Measurements from ENCODE around the gene TCEAL4. TPM values are rescaled to one million over a fixed set of nuclear protein-coding genes. Genes with fewer than 3 reads are reported as not detected.
"Not testable (repeated sequence)": the region's sequence is repeated elsewhere in the genome, so short reads cannot be mapped to it uniquely, and the experiment has no call there.

Gene TCEAL4
- total and polyA plus RNA-seq, 5 experiments from 2014 or later = 15.9 to 28.0 (median 17.2) TPM

GRCh38 chrX:103560256-103560655, 25.1 kb upstream of the TCEAL4 start:
- H3K36me3 Mint-ChIP-seq = no peaks in the 10 kb centered on the region
- POLR2A ChIA-PET = no interaction called here
- peaks cover 0 to under 1% (median 0%) of the 10 kb centered on the region in 4 donors for H3K4me1 Mint-ChIP-seq
- H3K27ac Mint-ChIP-seq = no peak overlapping the region
- H3K27me3 Mint-ChIP-seq = peaks cover 0 to 3% (median 2%) of the 10 kb centered on the region in 5 donors
- no peak overlapping the region for H3K4me3 Mint-ChIP-seq
- H3K9me3 Mint-ChIP-seq = peaks cover 0 to 2% (median 0%) of the 10 kb centered on the region in 9 donors
- DNase-seq (no peak), ATAC-seq (no peak)

- POLR2A ChIA-PET = no interaction called here
- Mint-ChIP-seq H3K27me3 (peaks cover 0 to 3% (median 0%) of the 10 kb centered on the region in 5 donors), H3K4me1 (no peaks in the 10 kb centered on the region), H3K9me3 (peaks cover 0 to 2% (median 0%) of the 10 kb centered on the region in 9 donors), H3K36me3 (no peaks in the 10 kb centered on the region), H3K27ac (no peak overlapping the region), H3K4me3 (no peak overlapping the region)
- ATAC-seq (no peak), DNase-seq (no peak)
These were observed 22.5 kb upstream of the TCEAL4 start for GRCh38 chrX:103562801-103563200.

- POLR2A ChIA-PET = no interaction called here
- no peak overlapping the region for H3K27ac Mint-ChIP-seq
- H3K4me3 Mint-ChIP-seq = no peak overlapping the region
- H3K27me3 Mint-ChIP-seq = peaks cover 0 to 3% (median 0%) of the 10 kb centered on the region in 5 donors
- DNase-seq (no peak), ATAC-seq (no peak)
- no peaks in the 10 kb centered on the region for H3K4me1 Mint-ChIP-seq
- H3K36me3 Mint-ChIP-seq = no peaks in the 10 kb centered on the region
- peaks cover 0 to 2% (median 0%) of the 10 kb centered on the region in 9 donors for H3K9me3 Mint-ChIP-seq
These were observed 20.1 kb upstream of the TCEAL4 start for GRCh38 chrX:103565197-103565596.

- POLR2A ChIA-PET = no interaction called here
- H3K9me3 Mint-ChIP-seq = peaks cover 0 to 2% (median 0%) of the 10 kb centered on the region in 9 donors
- ATAC-seq (no peak), DNase-seq (no peak)
- H3K4me3 Mint-ChIP-seq = no peak overlapping the region
- H3K4me1 Mint-ChIP-seq = no peaks in the 10 kb centered on the region
- no peaks in the 10 kb centered on the region for H3K36me3 Mint-ChIP-seq
- peaks cover 0 to 3% (median 2%) of the 10 kb centered on the region in 5 donors for H3K27me3 Mint-ChIP-seq
- no peak overlapping the region for H3K27ac Mint-ChIP-seq
These were observed 19.6 kb upstream of the TCEAL4 start for GRCh38 chrX:103565752-103566151.

GRCh38 chrX:103571121-103571520, 14.2 kb upstream of the TCEAL4 start:
- Mint-ChIP-seq H3K4me1 (no peaks in the 10 kb centered on the region), H3K27ac (no peak overlapping the region), H3K36me3 (no peaks in the 10 kb centered on the region), H3K27me3 (peaks cover 0 to 2% (median 0%) of the 10 kb centered on the region in 5 donors), H3K4me3 (no peak overlapping the region), H3K9me3 (no peaks in the 10 kb centered on the region)
- DNase-seq = no peak
- POLR2A ChIA-PET = no interaction called here
- no peak for ATAC-seq

GRCh38 chrX:103571726-103572125, 13.6 kb upstream of the TCEAL4 start:
- no peak for DNase-seq
- Mint-ChIP-seq H3K36me3 (no peaks in the 10 kb centered on the region), H3K27ac (no peak overlapping the region), H3K27me3 (peaks cover 0 to 3% (median 0%) of the 10 kb centered on the region in 5 donors), H3K4me3 (no peak overlapping the region), H3K4me1 (no peaks in the 10 kb centered on the region), H3K9me3 (no peaks in the 10 kb centered on the region)
- POLR2A ChIA-PET = no interaction called here
- no peak for ATAC-seq

GRCh38 chrX:103573202-103573601, 12.1 kb upstream of the TCEAL4 start:
- POLR2A ChIA-PET = no interaction called here
- no peak for DNase-seq
- Mint-ChIP-seq H3K4me1 (no peaks in the 10 kb centered on the region), H3K27me3 (peaks cover 0 to 6% (median 0%) of the 10 kb centered on the region in 5 donors), H3K36me3 (no peaks in the 10 kb centered on the region), H3K9me3 (no peaks in the 10 kb centered on the region), H3K4me3 (no peak overlapping the region), H3K27ac (no peak overlapping the region)
- ATAC-seq = no peak

- POLR2A ChIA-PET = no interaction called here
- H3K9me3 Mint-ChIP-seq = peaks cover 0 to 4% (median 0%) of the 10 kb centered on the region in 9 donors
- H3K4me1 Mint-ChIP-seq = peaks cover 9 to 22% (median 12%) of the 10 kb centered on the region in 4 donors
- peak overlapping the region in 8 of 10 donors; percentile 12 to 89 (median 72) for H3K4me3 Mint-ChIP-seq
- ATAC-seq (no peak), DNase-seq (no peak)
- H3K36me3 Mint-ChIP-seq = no peaks in the 10 kb centered on the region
- H3K27me3 Mint-ChIP-seq = peaks cover 0 to 2% (median 0%) of the 10 kb centered on the region in 5 donors
- H3K27ac Mint-ChIP-seq = peak overlapping the region in 2 of 10 donors; percentile 25 to 35
These were observed 719 bp upstream of the TCEAL4 start for GRCh38 chrX:103584596-103584995.

GRCh38 chrX:103586314-103586646, 965 bp downstream of the TCEAL4 start:
- Mint-ChIP-seq H3K27ac (peak overlapping the region in 8 of 10 donors; percentile 31 to 91 (median 81)), H3K9me3 (peaks cover 0 to 4% (median 0%) of the 10 kb centered on the region in 9 donors), H3K4me3 (peak overlapping the region; percentile 85 to 94 (median 89)), H3K36me3 (no peaks in the 10 kb centered on the region), H3K27me3 (no peaks in the 10 kb centered on the region), H3K4me1 (peaks cover 9 to 25% (median 13%) of the 10 kb centered on the region in 4 donors)
- no peak for DNase-seq
- POLR2A ChIA-PET = no interaction called here
- peak; percentile 14 to 18 for ATAC-seq

- H3K27me3 Mint-ChIP-seq = no peaks in the 10 kb centered on the region
- POLR2A ChIA-PET = no interaction called here
- H3K4me1 Mint-ChIP-seq = peaks cover 9 to 25% (median 13%) of the 10 kb centered on the region in 4 donors
- peaks cover 0 to 4% (median 0%) of the 10 kb centered on the region in 9 donors for H3K9me3 Mint-ChIP-seq
- DNase-seq (no peak), ATAC-seq (no peak)
- H3K36me3 Mint-ChIP-seq = peaks cover 0 to 2% (median 0%) of the 10 kb centered on the region in 3 donors
- peak overlapping the region in 5 of 10 donors; percentile 69 to 91 (median 86) for H3K27ac Mint-ChIP-seq
- peak overlapping the region in 9 of 10 donors; percentile 59 to 94 (median 86) for H3K4me3 Mint-ChIP-seq
These were observed 1.3 kb downstream of the TCEAL4 start for GRCh38 chrX:103586659-103587058.

GRCh38 chrX:103592295-103592694, 7.0 kb downstream of the TCEAL4 start:
- POLR2A ChIA-PET, H3K27ac Mint-ChIP-seq, DNase-seq, ATAC-seq, H3K36me3 Mint-ChIP-seq, H3K4me1 Mint-ChIP-seq, H3K27me3 Mint-ChIP-seq, H3K4me3 Mint-ChIP-seq: not testable (repeated sequence)
- peaks cover 0 to 11% (median 0%) of the 10 kb centered on the region in 9 donors for H3K9me3 Mint-ChIP-seq

- peaks cover 0 to 11% (median 0%) of the 10 kb centered on the region in 9 donors for H3K9me3 Mint-ChIP-seq
- H3K4me1 Mint-ChIP-seq, DNase-seq, POLR2A ChIA-PET, H3K36me3 Mint-ChIP-seq, ATAC-seq, H3K27ac Mint-ChIP-seq, H3K4me3 Mint-ChIP-seq, H3K27me3 Mint-ChIP-seq: not testable (repeated sequence)
These were observed 9.9 kb downstream of the TCEAL4 start for GRCh38 chrX:103595202-103595601.

GRCh38 chrX:103607364-103608305, 22.3 kb downstream of the TCEAL4 start, which contains the start of gene TCEAL3:
TSS of gene TCEAL3 (plus strand) at chrX:103607963. CDS start at chrX:103609065, 1,102 bp downstream.
- Mint-ChIP-seq H3K4me3 (peak within 1 kb of the TSS; percentile 78 to 93 (median 87)), H3K9me3 (peaks cover 0 to 4% (median 0%) of the 10 kb centered on the region in 9 donors), H3K27me3 (no peaks in the 10 kb centered on the region), H3K27ac (peak within 1 kb of the TSS; percentile 78 to 95 (median 92)), H3K4me1 (peaks cover 7 to 15% (median 9%) of the 10 kb centered on the region in 4 donors), H3K36me3 (peaks cover 0 to 2% (median 0%) of the 10 kb centered on the region in 3 donors)
- ATAC-seq (peak; percentile 82 to 84), DNase-seq (peak; percentile 17 to 75 (median 50))
- POLR2A ChIA-PET = interaction anchor here (1.3 kb wide), 1 partner anchor 79 kb away, joined by 5 read pairs; the partner anchor contains the start of gene MORF4L2

Measured in naive thymus-derived CD8-positive, alpha-beta T cell (primary cell).